RWPE2 (cell line): Measurements from ENCODE around the gene C1QTNF5.

ENCODE experiments used
- ATAC-seq: fragments of 200-7000 bp; cut with Tn5 transposase; 3 replicates; pipeline ENCODE4 v1.9.1; 2021; ENCODE audit warnings: low read depth
- DNase-seq: peaks from one replicate; pipeline ENCODE4 v3.0.0-alpha.2; 2020; ENCODE audit warnings: low spot score
- H3K27ac ChIP-seq: fragments of 450-650 bp; 2 replicates; pipeline ENCODE4 v1.5.1; 2017; ENCODE audit warnings: mild to moderate bottlenecking; ENCODE audit not compliant: poor library complexity, severe bottlenecking
- H3K27me3 ChIP-seq: fragments of 250-450 bp; sonication (Bioruptor Pico); 2 replicates; pipeline ENCODE4 v1.5.1; 2021; ENCODE audit warnings: mild to moderate bottlenecking, moderate library complexity; ENCODE audit not compliant: insufficient read depth, poor library complexity, severe bottlenecking
- H3K36me3 ChIP-seq: fragments of 250-450 bp; sonication (Bioruptor Pico); 2 replicates; pipeline ENCODE4 v1.5.1; 2020; ENCODE audit warnings: low read depth, mild to moderate bottlenecking, moderate library complexity
- H3K4me1 ChIP-seq: fragments of 250-450 bp; sonication (Bioruptor Pico); 2 replicates; pipeline ENCODE4 v1.5.1; 2021; ENCODE audit warnings: mild to moderate bottlenecking, moderate library complexity; ENCODE audit not compliant: insufficient read depth, poor library complexity, severe bottlenecking
- H3K4me3 ChIP-seq: fragments of 250-450 bp; sonication (Bioruptor Pico); 2 replicates; pipeline ENCODE4 v1.5.1; 2021; ENCODE audit warnings: mild to moderate bottlenecking, moderate library complexity; ENCODE audit not compliant: severe bottlenecking
- H3K9me3 ChIP-seq: fragments of 250-450 bp; sonication (Bioruptor Pico); 2 replicates; pipeline ENCODE4 v1.5.1; 2021; ENCODE audit warnings: mild to moderate bottlenecking, moderate library complexity; ENCODE audit not compliant: severe bottlenecking
- TF ChIP-seq, protein P1 (sequence below): fragments of 450-650 bp; IDR thresholded peaks from one replicate; pipeline ENCODE4 v1.5.1; 2017; ENCODE audit warnings: mild to moderate bottlenecking, moderate library complexity; ENCODE audit not compliant: poor library complexity, severe bottlenecking

The C1QTNF5 gene

DNA sequence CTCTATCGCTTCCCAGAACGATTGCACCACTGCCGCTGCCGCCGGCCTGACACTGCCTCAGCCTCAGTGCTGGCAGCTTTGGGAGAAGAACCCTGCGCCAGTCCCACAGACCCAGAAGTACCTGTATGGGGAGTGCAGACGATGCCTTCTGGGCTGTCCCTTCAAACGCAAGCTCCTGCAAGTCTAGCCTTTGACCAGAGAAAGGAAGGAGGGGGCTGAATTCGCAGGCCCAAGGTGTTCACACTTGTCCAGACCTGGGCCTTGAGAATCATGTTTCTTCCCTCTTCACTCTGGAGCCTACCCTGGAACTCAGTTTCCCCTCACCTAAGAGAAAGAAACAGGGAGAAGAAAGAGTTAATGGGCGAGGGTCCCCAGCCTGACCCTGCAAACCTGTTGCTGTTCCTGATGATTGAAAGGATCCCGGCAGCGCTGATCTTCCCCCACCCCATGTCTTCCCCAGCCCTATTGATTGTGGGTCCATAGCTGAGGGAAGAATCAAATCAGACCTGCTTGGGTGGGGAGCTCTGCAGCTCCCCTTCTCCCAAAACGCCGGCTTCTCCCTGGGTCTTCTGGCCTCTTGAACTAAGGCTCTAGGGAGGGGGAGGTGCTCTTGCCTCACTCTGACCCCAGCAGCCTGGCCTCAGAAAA, 23.0 kb downstream of the C1QTNF5 start:
- peaks cover 13% of the 10 kb centered on the region for H3K4me1 ChIP-seq

DNA sequence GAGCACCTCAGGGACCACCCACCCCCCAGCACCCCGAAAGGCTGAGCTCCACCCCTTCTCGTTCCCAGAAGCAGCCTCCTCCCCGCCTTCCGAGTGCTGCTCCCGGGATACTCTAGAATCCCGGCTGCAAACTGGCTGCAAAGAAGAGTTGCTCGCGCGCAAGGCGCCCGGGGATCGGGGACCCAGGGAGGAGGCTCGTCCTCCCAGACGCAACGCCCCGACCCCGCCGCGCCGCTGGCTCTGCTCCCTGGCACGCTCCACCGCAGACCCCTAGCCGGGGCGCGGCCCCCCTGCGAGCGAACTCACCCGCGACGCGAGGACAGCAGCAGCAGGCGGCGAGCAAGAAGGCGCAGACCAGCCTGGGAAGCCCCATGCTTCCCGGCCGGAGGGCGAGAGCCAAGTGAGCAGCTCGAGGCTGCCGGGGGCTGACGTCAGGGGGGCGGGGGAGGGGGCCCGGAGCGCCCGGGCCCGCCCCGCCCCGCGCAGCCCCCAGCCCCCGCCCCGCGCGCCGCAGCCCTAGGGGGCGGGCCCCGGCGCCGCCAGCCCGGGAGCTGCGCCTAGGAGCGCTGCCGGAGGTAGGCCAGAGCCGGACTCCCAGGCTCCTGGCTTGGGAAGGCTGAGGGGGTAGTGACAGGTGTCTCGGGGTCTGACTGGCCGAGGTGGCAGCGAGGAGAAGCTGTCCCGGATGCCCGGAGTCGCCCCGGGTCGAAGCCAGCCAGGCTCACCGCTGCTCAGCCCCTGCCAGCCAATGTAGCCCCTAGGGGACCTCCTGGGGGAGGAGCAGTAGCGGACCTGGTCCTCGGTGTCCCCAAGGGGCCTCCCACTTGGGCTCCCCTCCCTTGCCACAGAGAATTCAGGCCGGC, 23.7 kb downstream of the C1QTNF5 start, which contains the start of gene MCAM:
TSS of gene MCAM (minus strand) at position 402 of the 863 bp plus-strand sequence. CDS start at position 373, 29 bp downstream.
- TF ChIP-seq, protein P1, sequence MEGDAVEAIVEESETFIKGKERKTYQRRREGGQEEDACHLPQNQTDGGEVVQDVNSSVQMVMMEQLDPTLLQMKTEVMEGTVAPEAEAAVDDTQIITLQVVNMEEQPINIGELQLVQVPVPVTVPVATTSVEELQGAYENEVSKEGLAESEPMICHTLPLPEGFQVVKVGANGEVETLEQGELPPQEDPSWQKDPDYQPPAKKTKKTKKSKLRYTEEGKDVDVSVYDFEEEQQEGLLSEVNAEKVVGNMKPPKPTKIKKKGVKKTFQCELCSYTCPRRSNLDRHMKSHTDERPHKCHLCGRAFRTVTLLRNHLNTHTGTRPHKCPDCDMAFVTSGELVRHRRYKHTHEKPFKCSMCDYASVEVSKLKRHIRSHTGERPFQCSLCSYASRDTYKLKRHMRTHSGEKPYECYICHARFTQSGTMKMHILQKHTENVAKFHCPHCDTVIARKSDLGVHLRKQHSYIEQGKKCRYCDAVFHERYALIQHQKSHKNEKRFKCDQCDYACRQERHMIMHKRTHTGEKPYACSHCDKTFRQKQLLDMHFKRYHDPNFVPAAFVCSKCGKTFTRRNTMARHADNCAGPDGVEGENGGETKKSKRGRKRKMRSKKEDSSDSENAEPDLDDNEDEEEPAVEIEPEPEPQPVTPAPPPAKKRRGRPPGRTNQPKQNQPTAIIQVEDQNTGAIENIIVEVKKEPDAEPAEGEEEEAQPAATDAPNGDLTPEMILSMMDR, result no peak
- peak; percentile 15; the same call in 1 of the 3 replicates for ATAC-seq
- H3K4me1 ChIP-seq, result peaks cover 13% of the 10 kb centered on the region
- H3K4me3 ChIP-seq, result peak within 1 kb of the TSS; percentile 46
- DNase-seq, result no peak
- no peaks in the 10 kb centered on the region for H3K27me3 ChIP-seq
- H3K27ac ChIP-seq, result peak within 1 kb of the TSS; percentile 57
- H3K9me3 ChIP-seq, result no peaks in the 10 kb centered on the region
- H3K36me3 ChIP-seq, result peaks cover 3% of the 10 kb centered on the region; the same call in 1 of the 2 replicates

More for the DNA sequence above, 23.0 kb downstream of the C1QTNF5 start:
- H3K9me3 ChIP-seq, result no peaks in the 10 kb centered on the region
- DNase-seq, result no peak
- H3K27me3 ChIP-seq, result no peaks in the 10 kb centered on the region
- no peak overlapping the region for H3K4me3 ChIP-seq
- ATAC-seq, result 0 out of 3 replicates have a peak, but pooled peaks have one; percentile 2
- H3K36me3 ChIP-seq, result peaks cover 3% of the 10 kb centered on the region; the same call in 1 of the 2 replicates
- H3K27ac ChIP-seq, result peak overlapping the region; percentile 57
- TF ChIP-seq, protein P1, result no peak

DNA sequence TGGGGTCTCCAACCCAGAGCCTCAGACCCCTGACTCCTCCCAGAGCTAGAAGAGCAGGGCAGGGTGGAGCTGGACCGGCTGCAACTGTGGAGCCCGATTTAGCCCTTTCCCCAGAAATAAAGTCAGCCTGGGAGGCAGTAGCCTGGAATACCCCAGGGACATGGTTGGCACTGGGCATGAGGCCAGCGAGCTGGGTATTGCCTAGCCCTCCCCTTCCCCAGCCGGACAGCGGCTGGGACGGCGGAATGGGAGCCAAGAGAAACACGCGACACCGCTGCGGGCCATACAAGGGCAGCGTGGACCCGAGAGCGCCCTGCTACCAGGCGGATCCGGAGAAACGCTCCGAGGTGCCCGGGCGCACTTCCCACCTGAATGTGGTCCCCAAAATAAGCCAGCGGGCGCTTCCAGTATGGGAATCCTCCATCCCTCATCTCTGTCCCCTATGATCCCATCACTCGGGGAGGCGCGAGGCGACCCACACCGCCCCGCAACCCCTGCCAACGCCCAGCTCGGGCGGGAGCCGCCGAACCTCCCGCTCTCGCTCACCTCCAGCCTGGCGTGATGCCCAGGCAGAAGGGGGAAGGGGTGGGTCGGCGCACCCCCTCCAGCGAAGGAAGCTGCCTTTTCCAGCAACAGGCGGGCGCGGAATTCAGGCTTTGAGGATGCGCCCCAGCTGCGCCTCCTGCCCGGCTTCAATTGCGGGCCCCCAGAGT, 24.5 kb downstream of the C1QTNF5 start:
- peak overlapping the region; percentile 14 for H3K27ac ChIP-seq
- TF ChIP-seq, protein P1, result no peak
- peaks cover 13% of the 10 kb centered on the region for H3K4me1 ChIP-seq
- H3K4me3 ChIP-seq, result peak overlapping the region; percentile 46
- ATAC-seq (0 out of 3 replicates have a peak, but pooled peaks have one; percentile 5), DNase-seq (no peak)
- H3K36me3 ChIP-seq, result peaks cover 3% of the 10 kb centered on the region; the same call in 1 of the 2 replicates
- H3K9me3 ChIP-seq, result no peaks in the 10 kb centered on the region
- H3K27me3 ChIP-seq, result no peaks in the 10 kb centered on the region

DNA sequence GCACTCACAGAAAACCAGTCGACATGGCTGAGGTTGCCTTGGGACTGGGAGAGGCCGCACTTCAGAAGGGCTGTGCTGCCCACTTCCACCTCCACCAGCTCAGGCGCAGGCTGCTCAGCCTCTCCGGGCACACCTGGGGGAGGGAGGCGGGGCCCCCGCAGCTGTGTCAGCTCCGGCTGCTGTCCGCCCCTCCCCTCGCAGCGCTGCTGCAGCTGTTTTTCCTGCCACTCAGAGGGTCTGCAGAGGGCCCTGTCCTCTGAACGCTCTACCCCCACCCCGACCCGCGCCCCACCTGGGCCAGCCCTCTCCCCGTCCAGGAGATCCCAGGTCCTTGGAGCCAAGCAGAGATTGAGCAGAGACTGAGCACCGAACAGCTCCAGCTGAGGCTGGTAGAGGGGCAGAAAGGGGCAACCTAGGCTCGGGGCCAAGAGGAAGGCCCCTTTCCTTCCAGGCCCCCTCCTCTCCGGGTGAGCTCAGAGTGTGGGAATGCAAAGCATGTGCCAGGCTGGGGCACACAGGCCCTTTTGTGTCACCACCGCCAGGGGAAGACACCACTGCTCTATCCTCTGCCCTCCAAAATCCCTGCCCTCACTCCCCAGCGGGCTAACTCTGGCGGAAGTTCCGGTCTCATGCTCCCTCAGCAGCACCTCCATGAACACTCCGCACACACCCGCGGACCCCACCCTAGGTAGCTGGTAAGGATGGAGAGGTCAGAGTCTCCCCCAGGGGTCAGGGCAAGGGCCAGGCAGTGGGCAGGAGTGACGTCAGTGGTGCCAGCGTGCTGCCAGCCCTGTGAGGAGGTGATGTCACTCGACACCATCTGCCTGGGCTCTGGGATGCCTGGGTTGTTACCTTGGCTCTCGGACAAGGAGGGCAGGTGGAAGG, 25.3 kb downstream of the C1QTNF5 start:
- H3K9me3 ChIP-seq, result no peaks in the 10 kb centered on the region
- H3K36me3 ChIP-seq, result peaks cover 3% of the 10 kb centered on the region; the same call in 1 of the 2 replicates
- no peak for DNase-seq
- no peaks in the 10 kb centered on the region for H3K27me3 ChIP-seq
- peak overlapping the region; percentile 46 for H3K4me3 ChIP-seq
- peak overlapping the region; percentile 14 for H3K27ac ChIP-seq
- peaks cover 13% of the 10 kb centered on the region for H3K4me1 ChIP-seq
- TF ChIP-seq, protein P1, result no peak
- ATAC-seq, result peak; percentile 11; the same call in 1 of the 3 replicates
